Motor neuron (in vitro differentiated cells): ENCODE results near the gene CAPZA3. TPM values are rescaled to one million over a fixed set of nuclear protein-coding genes. Genes with fewer than 3 reads are reported as not detected.
"Not testable (repeated sequence)": the region's sequence is repeated elsewhere in the genome, so short reads cannot be mapped to it uniquely, and the experiment has no call there.

Source experiments
- ATAC-seq, 8 experiments: fragments of 200-7000 bp; cut with Tn5 transposase; replicated peaks in 6 of 8; 2 replicates each; pipeline ENCODE4 v1.8.0; 2021; ENCODE audit warnings: mild to moderate bottlenecking in 8 of 8, moderate library complexity in 8 of 8
- H3K27ac ChIP-seq, 2 donors: fragments of 250-450 bp; sonication (Bioruptor Pico); 2 replicates each; pipeline ENCODE4 v1.9.0; 2021; ENCODE audit warnings: antibody characterized with exemption in 2 of 2, mild to moderate bottlenecking in 2 of 2, moderate library complexity in 1 of 2
- H3K4me1 ChIP-seq, 2 donors: fragments of 250-450 bp; sonication (Bioruptor Pico); replicated peaks in 1 of 2; 2 replicates each; pipeline ENCODE4 v1.6.1; 2021; ENCODE audit warnings: antibody characterized with exemption in 2 of 2, mild to moderate bottlenecking in 2 of 2, moderate library complexity in 1 of 2
- H3K4me3 ChIP-seq, 5 donors: fragments of 250-450 bp; sonication (Bioruptor Pico); 2 replicates each; pipeline ENCODE4 v1.9.0; 2021; ENCODE audit warnings: antibody characterized with exemption in 5 of 5, mild to moderate bottlenecking in 5 of 5, moderate library complexity in 4 of 5
- WGBS, 10 experiments: fragments of 450-650 bp; shearing (Covaris generic); methylation state at CpG; one replicate each; pipeline ENCODE4 v1.0.0; 2022; 5-methylcytosine and 5-hydroxymethylcytosine counted together
- in situ Hi-C, 9 experiments: fragments of 400-800 bp; cut with MboI; loops; one replicate each; pipeline ENCODE4 v1.15.0; 2021; ENCODE audit warnings: low sequenced_read_pairs in 9 of 9, low pct_unique_long_range_greater_than_20kb in 2 of 9; ENCODE audit not compliant: unreplicated experiment in 9 of 9
- total RNA-seq, 8 experiments: library from RNA; unstranded; fragments of 300-600 nt; gene quantifications; 2 replicates each; pipeline versions ENCODE4 v1.2.3 to v1.2.4, GENCODE V29; 2022

Gene CAPZA3
- total RNA-seq, 8 experiments from 2014 or later, result not detected

GRCh38 chr12:18782827-18783226 is 44.9 kb downstream of the CAPZA3 start:
- no peak overlapping the region for H3K4me3 ChIP-seq
- no peak overlapping the region for H3K27ac ChIP-seq
- no peaks in the 10 kb centered on the region for H3K4me1 ChIP-seq
- in situ Hi-C loops, result no loop called here
- no peak for ATAC-seq
- 13 to 89% (median 58%) methylated on average over 1 to 2 of the region's 2 CpGs; no CpG with 5 or more reads in 1 of the 10 experiments for WGBS, 10 experiments

- H3K4me3 ChIP-seq, H3K4me1 ChIP-seq, H3K27ac ChIP-seq, ATAC-seq, in situ Hi-C loops: not testable (repeated sequence)
- WGBS, 10 experiments, result 93 to 95% methylated on average over 3 to 4 of the region's 8 CpGs; no CpG with 5 or more reads in 8 of the 10 experiments
Measured at GRCh38 chr12:18785465-18785864, 47.5 kb downstream of the CAPZA3 start.

Other genes with a start within 250 kb of the CAPZA3 start
- not detected for gene PLCZ1, start 107 bp upstream of the CAPZA3 start, total RNA-seq